GM23338 (cell line): ENCODE measurements around the gene ITIH4. TPM values are rescaled to one million over a fixed set of nuclear protein-coding genes. Genes with fewer than 3 reads are reported as not detected.

Source experiments
- ATAC-seq: fragments of 200-7000 bp; cut with Tn5 transposase; 3 replicates; pipeline ENCODE4 v1.9.1; 2020
- DNase-seq: peaks from one replicate; pipeline ENCODE4 v3.0.0-alpha.2; 2015; ENCODE audit warnings: low spot score
- H2AFZ ChIP-seq: fragments of 200-600 bp; sonication (generic); 2 replicates; pipeline ENCODE4 v1.8.0; 2016; ENCODE audit warnings: antibody characterized with exemption, mild to moderate bottlenecking, moderate library complexity
- H3F3A ChIP-seq: fragments of 200-600 bp; sonication (generic); replicated peaks from 2 replicates; pipeline ENCODE4 v1.8.0; 2017; ENCODE audit warnings: antibody characterized with exemption, mixed run types, low read depth
- H3K27ac ChIP-seq: fragments of 200-600 bp; sonication (generic); 2 replicates; pipeline ENCODE4 v1.6.1; 2016; ENCODE audit warnings: low read depth
- H3K27me3 ChIP-seq: fragments of 200-600 bp; sonication (generic); 2 replicates; pipeline ENCODE4 v1.8.0; 2016; ENCODE audit warnings: mild to moderate bottlenecking, mixed run types, moderate library complexity; ENCODE audit not compliant: insufficient read depth
- H3K36me3 ChIP-seq: fragments of 200-600 bp; sonication (generic); 2 replicates; pipeline ENCODE4 v1.8.0; 2016; ENCODE audit warnings: mild to moderate bottlenecking; ENCODE audit not compliant: insufficient read depth
- H3K4me1 ChIP-seq: fragments of 200-600 bp; sonication (generic); 2 replicates; pipeline ENCODE4 v1.8.0; 2016; ENCODE audit warnings: mild to moderate bottlenecking, moderate library complexity; ENCODE audit not compliant: insufficient read depth
- H3K4me2 ChIP-seq: fragments of 200-600 bp; sonication (generic); 2 replicates; pipeline ENCODE4 v1.7.1; 2017; ENCODE audit warnings: mixed run types
- H3K4me3 ChIP-seq: fragments of 200-600 bp; sonication (generic); 2 replicates; pipeline ENCODE4 v1.6.1; 2016; ENCODE audit warnings: mixed run types
- H3K79me2 ChIP-seq: fragments of 200-600 bp; sonication (generic); replicated peaks from 2 replicates; pipeline ENCODE4 v1.8.0; 2017; ENCODE audit warnings: mild to moderate bottlenecking; ENCODE audit not compliant: insufficient read depth
- H3K9me2 ChIP-seq: fragments of 200-600 bp; sonication (generic); 2 replicates; pipeline ENCODE4 v1.8.0; 2017; ENCODE audit not compliant: insufficient read depth
- H4K20me1 ChIP-seq: fragments of 200-600 bp; sonication (generic); replicated peaks from 2 replicates; pipeline ENCODE4 v1.8.0; 2017; ENCODE audit warnings: mild to moderate bottlenecking; ENCODE audit not compliant: insufficient read depth
- H3K27ac Mint-ChIP-seq: 2 replicates; pipeline ENCODE4 v1.8.0; 2020; ENCODE audit warnings: inconsistent platforms, mild to moderate bottlenecking, moderate library complexity, mixed read lengths
- H3K27me3 Mint-ChIP-seq: 3 replicates; pipeline ENCODE4 v1.8.0; 2022; ENCODE audit warnings: low read depth, mild to moderate bottlenecking, moderate library complexity, mixed read lengths, inconsistent platforms; ENCODE audit not compliant: insufficient read depth, poor library complexity
- H3K36me3 Mint-ChIP-seq: 3 replicates; pipeline ENCODE4 v1.8.0; 2021; ENCODE audit warnings: low read depth, mild to moderate bottlenecking, inconsistent platforms, moderate library complexity, mixed read lengths
- H3K4me1 Mint-ChIP-seq: 3 replicates; pipeline ENCODE4 v1.8.0; 2020; ENCODE audit warnings: mild to moderate bottlenecking, inconsistent platforms, mixed read lengths
- H3K4me3 Mint-ChIP-seq: 3 replicates; pipeline ENCODE4 v1.8.0; 2021; ENCODE audit warnings: moderate library complexity, mild to moderate bottlenecking, inconsistent platforms, mixed read lengths
- H3K9me3 Mint-ChIP-seq: 3 replicates; pipeline ENCODE4 v1.8.0; 2020; ENCODE audit warnings: moderate library complexity, mild to moderate bottlenecking, inconsistent platforms, mixed read lengths
- CREB1 ChIP-seq: fragments of 250-450 bp; sonication (Bioruptor Pico); IDR thresholded peaks from 2 replicates; pipeline ENCODE4 v1.5.0; 2020; ENCODE audit warnings: low read depth, mild to moderate bottlenecking, moderate library complexity
- CTCF ChIP-seq, 2 experiments: fragments of 200-600 bp in 1 of 2; sonication (generic) in 1 of 2; conservative IDR thresholded peaks; 2 replicates each; pipeline versions ENCODE4 v1.5.1 to v1.6.1; 2016 to 2017; ENCODE audit warnings: antibody characterized with exemption in 2 of 2, low read depth in 2 of 2, mild to moderate bottlenecking in 2 of 2, moderate library complexity in 1 of 2
- ETS1 ChIP-seq: IDR thresholded peaks from 2 replicates; pipeline ENCODE4 v1.6.1; 2016; ENCODE audit warnings: antibody characterized with exemption
- EZH2 ChIP-seq: fragments of 200-600 bp; sonication (generic); IDR thresholded peaks from one replicate; pipeline ENCODE4 v1.8.0; 2017; ENCODE audit warnings: antibody characterized with exemption, mild to moderate bottlenecking, low read depth; ENCODE audit not compliant: unreplicated experiment
- EZH2phosphoT487 ChIP-seq: fragments of 200-600 bp; sonication (generic); IDR thresholded peaks from one replicate; pipeline ENCODE4 v1.8.1; 2018; ENCODE audit warnings: antibody characterized with exemption; ENCODE audit not compliant: unreplicated experiment
- JUNB ChIP-seq: IDR thresholded peaks from one replicate; pipeline ENCODE4 v1.6.1; 2016; ENCODE audit warnings: antibody characterized with exemption; ENCODE audit not compliant: unreplicated experiment
- NANOG ChIP-seq: IDR thresholded peaks from 2 replicates; pipeline ENCODE4 v1.6.1; 2016; ENCODE audit warnings: antibody characterized with exemption, borderline replicate concordance
- POLR2AphosphoS5 ChIP-seq: IDR thresholded peaks from 2 replicates; pipeline ENCODE4 v1.6.1; 2016; ENCODE audit warnings: antibody characterized with exemption, low read depth
- REST ChIP-seq: IDR thresholded peaks from one replicate; pipeline ENCODE4 v1.6.1; 2018; ENCODE audit warnings: antibody characterized with exemption; ENCODE audit not compliant: unreplicated experiment
- STAT1 ChIP-seq: IDR thresholded peaks from one replicate; pipeline ENCODE4 v1.6.1; 2016; ENCODE audit warnings: antibody characterized with exemption; ENCODE audit not compliant: unreplicated experiment
- ZNF114 ChIP-seq: fragments of 250-450 bp; sonication (Bioruptor Pico); IDR thresholded peaks from 2 replicates; pipeline ENCODE4 v1.5.0; 2020; ENCODE audit warnings: mild to moderate bottlenecking, moderate library complexity
- ZNF331 ChIP-seq: fragments of 250-450 bp; sonication (Bioruptor Pico); IDR thresholded peaks from 2 replicates; pipeline ENCODE4 v1.5.0; 2020; ENCODE audit warnings: low read depth, mild to moderate bottlenecking, moderate library complexity
- ZNF462 ChIP-seq: fragments of 250-450 bp; sonication (Bioruptor Pico); IDR thresholded peaks from 2 replicates; pipeline ENCODE4 v1.5.0; 2020; ENCODE audit warnings: mild to moderate bottlenecking, moderate library complexity
- polyA plus RNA-seq: library from polyadenylated mRNA; unstranded; fragments of >200 nt; fragmentation: Nextera tagmentation; extraction: Ambion mirVana; gene quantifications from 2 replicates; pipeline ENCODE4 v1.2.1, GENCODE V29; 2016
- total RNA-seq: library from RNA; depleted of rRNA; stranded (reverse); fragments of >200 nt; shearing (Covaris generic); gene quantifications from 2 replicates; pipeline ENCODE4 v1.2.3, GENCODE V29; 2014

ITIH4 gene
- total and polyA plus RNA-seq, 2 experiments from 2014 or later = 0.82 to 1.4 TPM

- Mint-ChIP-seq H3K36me3 (no peaks in the 10 kb centered on the region; the same call in 2 of the 3 replicates), H3K4me1 (no peaks in the 10 kb centered on the region; the same call in 2 of the 3 replicates), H3K9me3 (no peaks in the 10 kb centered on the region), H3K27me3 (peaks cover 17% of the 10 kb centered on the region), H3K4me3 (no peak overlapping the region), H3K27ac (no peak overlapping the region)
- Histone ChIP-seq H3K4me2 (no peak overlapping the region), H2AFZ (no peak overlapping the region; the same call in 1 of the 2 replicates), H3F3A (no peaks in the 10 kb centered on the region), H3K79me2 (no peaks in the 10 kb centered on the region), H3K36me3 (no peaks in the 10 kb centered on the region), H3K27ac (no peak overlapping the region), H3K27me3 (no peaks in the 10 kb centered on the region), H4K20me1 (no peaks in the 10 kb centered on the region), H3K9me2 (no peaks in the 10 kb centered on the region), H3K4me3 (no peak overlapping the region), H3K4me1 (no peaks in the 10 kb centered on the region)
- DNase-seq (no peak), ATAC-seq (no peak)
- TF ChIP-seq EZH2 (no peak), NANOG (no peak), CREB1 (no peak), CTCF (conservative IDR thresholded peaks at IDR 0.05; ENCODE audit: low read depth in 2 of 2) (no peak), ETS1 (no peak), JUNB (no peak), POLR2AphosphoS5 (no peak), ZNF331 (CRISPR knock-in tag) (no peak), STAT1 (no peak), REST (no peak), ZNF114 (CRISPR knock-in tag) (no peak), EZH2phosphoT487 (no peak), ZNF462 (no peak)
Measured at GRCh38 chr3:52793702-52794611, 36.5 kb downstream of the ITIH4 start.
